Cardiac muscle cell (in vitro differentiated cells and primary cell): ENCODE results near the gene FGF8. TPM values are rescaled to one million over a fixed set of nuclear protein-coding genes. Genes with fewer than 3 reads are reported as not detected.

Experiments
- DNase-seq, 2 donors: peaks; one replicate each; pipeline versions ENCODE4 v3.0.0 to v3.0.0-alpha.2; 2010 to 2017; ENCODE audit warnings: low read depth in 1 of 2, low spot score in 1 of 2
- H3K27ac ChIP-seq: fragments of 200-600 bp; sonication (generic); 2 replicates; pipeline ENCODE4 v1.5.1; 2016
- H3K27me3 ChIP-seq: fragments of 200-600 bp; sonication (generic); 2 replicates; pipeline ENCODE4 v1.6.0; 2016; ENCODE audit warnings: control low read depth
- H3K36me3 ChIP-seq: fragments of 200-600 bp; sonication (generic); 2 replicates; pipeline ENCODE4 v1.5.1; 2016; ENCODE audit warnings: control low read depth
- H3K4me1 ChIP-seq: fragments of 200-600 bp; sonication (generic); 2 replicates; pipeline ENCODE4 v1.8.1; 2017; ENCODE audit warnings: low read depth, mild to moderate bottlenecking, mixed run types
- H3K4me3 ChIP-seq: fragments of 200-600 bp; sonication (generic); 2 replicates; pipeline ENCODE4 v1.5.1; 2016; ENCODE audit warnings: mild to moderate bottlenecking
- H3K9me3 ChIP-seq: fragments of 200-600 bp; sonication (generic); 2 replicates; pipeline ENCODE4 v1.5.1; 2017; ENCODE audit warnings: low read depth, mild to moderate bottlenecking, control low read depth
- polyA plus RNA-seq: library from polyadenylated mRNA; unstranded; fragments of >200 nt; fragmentation: Nextera tagmentation; extraction: Ambion mirVana; gene quantifications from 2 replicates; pipeline ENCODE4 v1.2.1, GENCODE V29; 2016
- total RNA-seq: library from RNA; depleted of rRNA; stranded (reverse); fragments of >200 nt; gene quantifications from 2 replicates; pipeline ENCODE4 v1.2.3, GENCODE V29; 2016
- TF ChIP-seq, protein P1 (sequence below): IDR thresholded peaks from 2 replicates; pipeline ENCODE4 v1.5.1; 2012; ENCODE audit warnings: low read depth, mild to moderate bottlenecking, low read length

The FGF8 gene
- total and polyA plus RNA-seq, 2 experiments from 2014 or later: 1.8 to 12.8 TPM

DNA sequence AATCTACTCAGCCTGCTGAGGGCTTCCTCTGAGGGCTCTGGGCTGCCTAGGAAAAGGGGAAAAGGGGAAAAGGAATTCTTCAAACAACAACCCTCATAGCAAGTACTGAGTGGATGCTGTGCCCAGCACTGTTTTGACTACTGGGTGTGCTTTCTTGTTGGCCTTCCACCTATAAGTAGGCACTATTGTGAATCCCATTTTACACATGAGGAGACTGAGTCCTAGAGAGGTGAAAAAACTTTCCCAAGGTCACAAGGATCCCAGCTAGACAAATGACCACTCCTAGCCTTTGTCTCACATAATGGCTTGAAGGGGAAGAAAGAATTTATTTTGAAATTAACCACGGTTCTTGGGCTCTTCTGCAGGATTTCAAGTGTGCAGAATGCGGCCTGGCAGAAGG is 17.1 kb downstream of the FGF8 start:
- H3K27me3 ChIP-seq: no peaks in the 10 kb centered on the region
- peaks cover 11% of the 10 kb centered on the region for H3K4me1 ChIP-seq
- no peak overlapping the region for H3K27ac ChIP-seq
- TF ChIP-seq, protein P1, sequence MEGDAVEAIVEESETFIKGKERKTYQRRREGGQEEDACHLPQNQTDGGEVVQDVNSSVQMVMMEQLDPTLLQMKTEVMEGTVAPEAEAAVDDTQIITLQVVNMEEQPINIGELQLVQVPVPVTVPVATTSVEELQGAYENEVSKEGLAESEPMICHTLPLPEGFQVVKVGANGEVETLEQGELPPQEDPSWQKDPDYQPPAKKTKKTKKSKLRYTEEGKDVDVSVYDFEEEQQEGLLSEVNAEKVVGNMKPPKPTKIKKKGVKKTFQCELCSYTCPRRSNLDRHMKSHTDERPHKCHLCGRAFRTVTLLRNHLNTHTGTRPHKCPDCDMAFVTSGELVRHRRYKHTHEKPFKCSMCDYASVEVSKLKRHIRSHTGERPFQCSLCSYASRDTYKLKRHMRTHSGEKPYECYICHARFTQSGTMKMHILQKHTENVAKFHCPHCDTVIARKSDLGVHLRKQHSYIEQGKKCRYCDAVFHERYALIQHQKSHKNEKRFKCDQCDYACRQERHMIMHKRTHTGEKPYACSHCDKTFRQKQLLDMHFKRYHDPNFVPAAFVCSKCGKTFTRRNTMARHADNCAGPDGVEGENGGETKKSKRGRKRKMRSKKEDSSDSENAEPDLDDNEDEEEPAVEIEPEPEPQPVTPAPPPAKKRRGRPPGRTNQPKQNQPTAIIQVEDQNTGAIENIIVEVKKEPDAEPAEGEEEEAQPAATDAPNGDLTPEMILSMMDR: no peak
- H3K4me3 ChIP-seq: no peak overlapping the region
- no peaks in the 10 kb centered on the region for H3K36me3 ChIP-seq
- no peak for DNase-seq
- H3K9me3 ChIP-seq: no peaks in the 10 kb centered on the region

DNA sequence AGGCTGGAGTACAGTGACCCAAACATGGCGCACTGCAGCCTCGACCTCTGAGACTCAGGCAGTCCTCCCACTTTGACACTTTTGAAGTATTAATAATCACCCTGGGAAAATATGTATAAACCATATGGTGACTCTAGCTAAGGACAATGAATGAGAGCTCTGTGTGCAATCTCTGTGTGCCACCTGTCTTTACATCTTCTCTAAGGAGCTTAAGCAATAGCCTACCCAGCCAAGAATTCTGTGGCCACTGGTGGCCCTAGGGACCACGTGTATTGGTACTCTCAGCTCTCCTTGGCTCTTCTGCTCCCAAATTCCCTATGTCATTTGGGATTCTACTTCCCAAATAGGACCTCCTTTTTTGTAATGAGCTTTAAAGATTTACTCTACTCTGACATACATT is 23.7 kb downstream of the FGF8 start:
- no peak overlapping the region for H3K4me3 ChIP-seq
- TF ChIP-seq, protein P1: no peak
- H3K9me3 ChIP-seq: no peaks in the 10 kb centered on the region
- no peaks in the 10 kb centered on the region for H3K36me3 ChIP-seq
- no peaks in the 10 kb centered on the region for H3K27me3 ChIP-seq
- peaks cover 22% of the 10 kb centered on the region for H3K4me1 ChIP-seq
- H3K27ac ChIP-seq: no peak overlapping the region
- no peak for DNase-seq

GRCh38 chr10:101749047-101750016 is 26.6 kb downstream of the FGF8 start:
- TF ChIP-seq, protein P1: peak; percentile 26
- Histone ChIP-seq H3K36me3 (no peaks in the 10 kb centered on the region), H3K27ac (peak overlapping the region; percentile 84), H3K27me3 (no peaks in the 10 kb centered on the region), H3K9me3 (no peaks in the 10 kb centered on the region), H3K4me3 (no peak overlapping the region), H3K4me1 (peaks cover 26% of the 10 kb centered on the region)
- DNase-seq: peak; percentile 15 to 65

DNA sequence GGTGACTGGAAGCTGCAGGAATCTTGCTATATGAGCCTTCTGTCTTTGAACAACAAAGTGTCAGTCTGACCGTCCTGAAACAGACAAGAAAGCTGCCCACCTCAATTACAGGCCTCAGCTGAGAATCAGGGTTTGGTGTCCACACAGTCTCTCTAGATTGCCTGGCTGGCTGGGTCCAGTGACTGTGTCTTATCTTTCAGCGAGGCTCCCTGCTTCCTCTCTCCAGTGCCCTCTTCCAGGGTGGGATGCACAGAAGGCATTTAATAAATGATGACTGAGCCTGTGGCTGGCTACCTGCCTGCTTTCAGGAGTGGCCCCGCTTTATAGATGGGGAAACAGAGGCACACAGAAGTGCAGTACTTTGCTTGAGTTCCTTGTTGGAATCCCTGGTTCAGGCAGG is 27.4 kb downstream of the FGF8 start:
- no peaks in the 10 kb centered on the region for H3K9me3 ChIP-seq
- TF ChIP-seq, protein P1: no peak
- H3K36me3 ChIP-seq: no peaks in the 10 kb centered on the region
- peak overlapping the region; percentile 84 for H3K27ac ChIP-seq
- H3K4me3 ChIP-seq: no peak overlapping the region
- peaks cover 26% of the 10 kb centered on the region for H3K4me1 ChIP-seq
- no peak for DNase-seq
- H3K27me3 ChIP-seq: no peaks in the 10 kb centered on the region

- no peak overlapping the region for H3K4me3 ChIP-seq
- H3K9me3 ChIP-seq: no peaks in the 10 kb centered on the region
- TF ChIP-seq, protein P1: no peak
- no peak overlapping the region for H3K27ac ChIP-seq
- no peaks in the 10 kb centered on the region for H3K36me3 ChIP-seq
- peak in 1 of 2 donors; percentile 10 for DNase-seq
- H3K27me3 ChIP-seq: no peaks in the 10 kb centered on the region
- peaks cover 26% of the 10 kb centered on the region for H3K4me1 ChIP-seq
Measured at GRCh38 chr10:101745074-101745696, 30.7 kb downstream of the FGF8 start.
